Caco-2 (cell line): ENCODE data around the gene HPS1. TPM values are rescaled to one million over a fixed set of nuclear protein-coding genes. Genes with fewer than 3 reads are reported as not detected.

ENCODE experiments used
- BruUV-seq: library from RNA; stranded (reverse); fragments of 400-500 nt; replicated peaks from 2 replicates; lab custom pipeline; 2021; lab: Mats Ljungman, UMichigan
- CTCF ChIA-PET: fragments of 300-600 bp; sonication (Branson Sonifier 250); formaldehyde crosslinking; loops from one replicate; lab custom pipeline; 2022; ENCODE audit warnings: antibody characterized with exemption; lab: Charles Lee
- POLR2A ChIA-PET: fragments of 300-600 bp; sonication (Branson Sonifier 250); formaldehyde crosslinking; loops from one replicate; lab custom pipeline; 2022; ENCODE audit warnings: antibody characterized with exemption; lab: Charles Lee
- DNase-seq, 2 experiments: peaks; one replicate each; pipeline versions ENCODE4 v3.0.0 to v3.0.0-alpha.2; 2020 to 2022
- H3K27me3 ChIP-seq: replicated peaks from 2 replicates; pipeline ENCODE4 v1.6.0; 2011; ENCODE audit warnings: low read length; ENCODE audit not compliant: control insufficient read depth, insufficient read depth
- H3K36me3 ChIP-seq: 2 replicates; pipeline ENCODE4 v1.5.1; 2011; ENCODE audit warnings: low read length; ENCODE audit not compliant: control insufficient read depth, insufficient read depth
- H3K4me1 ChIP-seq: fragments of 250-450 bp; sonication (Bioruptor Pico); 2 replicates; pipeline ENCODE4 v1.5.1; 2020; ENCODE audit warnings: mild to moderate bottlenecking
- H3K4me3 ChIP-seq: 2 replicates; pipeline ENCODE4 v1.5.1; 2011; ENCODE audit warnings: low read depth, mild to moderate bottlenecking, control low read depth, low read length
- H3K9me3 ChIP-seq: fragments of 250-450 bp; sonication (Bioruptor Pico); 2 replicates; pipeline ENCODE4 v1.5.1; 2020; ENCODE audit warnings: mild to moderate bottlenecking, moderate library complexity
- H3K27ac Mint-ChIP-seq: one replicate; pipeline ENCODE4 v1.8.0; 2022; ENCODE audit warnings: mixed read lengths; ENCODE audit not compliant: unreplicated experiment
- H3K27me3 Mint-ChIP-seq: one replicate; pipeline ENCODE4 v1.8.0; 2022; ENCODE audit warnings: mixed read lengths; ENCODE audit not compliant: insufficient read depth, unreplicated experiment
- H3K36me3 Mint-ChIP-seq: one replicate; pipeline ENCODE4 v1.8.0; 2022; ENCODE audit warnings: mild to moderate bottlenecking, mixed read lengths; ENCODE audit not compliant: insufficient read depth, unreplicated experiment
- H3K4me1 Mint-ChIP-seq: one replicate; pipeline ENCODE4 v1.8.0; 2022; ENCODE audit warnings: low read depth, mixed read lengths; ENCODE audit not compliant: unreplicated experiment
- H3K4me3 Mint-ChIP-seq: one replicate; pipeline ENCODE4 v1.8.0; 2022; ENCODE audit warnings: mild to moderate bottlenecking, moderate library complexity, mixed read lengths; ENCODE audit not compliant: unreplicated experiment
- H3K9me3 Mint-ChIP-seq: one replicate; pipeline ENCODE4 v1.8.0; 2022; ENCODE audit warnings: mixed read lengths; ENCODE audit not compliant: unreplicated experiment
- intact Hi-C: fragments of 100-400 bp; cut with micrococcal nuclease; formaldehyde crosslinking; loops from one replicate; pipeline ENCODE4 v1.10.0; 2022; ENCODE audit not compliant: unreplicated experiment
- total RNA-seq: library from RNA; stranded (reverse); gene quantifications from 2 replicates; pipeline ENCODE4 v1.2.3, GENCODE V29; 2022
- TF ChIP-seq, protein P1 (sequence below), 2 experiments: fragments of 200-600 bp in 1 of 2; IDR thresholded peaks; 1 replicate in 1 of 2; 2 replicates in 1 of 2; pipeline versions ENCODE4 v1.5.1 to v1.8.0; 2011 to 2022; ENCODE audit warnings: antibody characterized with exemption in 1 of 2, control low read depth in 1 of 2, inconsistent platforms in 1 of 2, low read depth in 1 of 2, low read length in 1 of 2, mild to moderate bottlenecking in 1 of 2, moderate library complexity in 1 of 2; ENCODE audit not compliant: insufficient read depth in 1 of 2, severe bottlenecking in 1 of 2, unreplicated experiment in 1 of 2

HPS1 gene
- total RNA-seq, 1 experiment from 2014 or later = 51.9 TPM

DNA sequence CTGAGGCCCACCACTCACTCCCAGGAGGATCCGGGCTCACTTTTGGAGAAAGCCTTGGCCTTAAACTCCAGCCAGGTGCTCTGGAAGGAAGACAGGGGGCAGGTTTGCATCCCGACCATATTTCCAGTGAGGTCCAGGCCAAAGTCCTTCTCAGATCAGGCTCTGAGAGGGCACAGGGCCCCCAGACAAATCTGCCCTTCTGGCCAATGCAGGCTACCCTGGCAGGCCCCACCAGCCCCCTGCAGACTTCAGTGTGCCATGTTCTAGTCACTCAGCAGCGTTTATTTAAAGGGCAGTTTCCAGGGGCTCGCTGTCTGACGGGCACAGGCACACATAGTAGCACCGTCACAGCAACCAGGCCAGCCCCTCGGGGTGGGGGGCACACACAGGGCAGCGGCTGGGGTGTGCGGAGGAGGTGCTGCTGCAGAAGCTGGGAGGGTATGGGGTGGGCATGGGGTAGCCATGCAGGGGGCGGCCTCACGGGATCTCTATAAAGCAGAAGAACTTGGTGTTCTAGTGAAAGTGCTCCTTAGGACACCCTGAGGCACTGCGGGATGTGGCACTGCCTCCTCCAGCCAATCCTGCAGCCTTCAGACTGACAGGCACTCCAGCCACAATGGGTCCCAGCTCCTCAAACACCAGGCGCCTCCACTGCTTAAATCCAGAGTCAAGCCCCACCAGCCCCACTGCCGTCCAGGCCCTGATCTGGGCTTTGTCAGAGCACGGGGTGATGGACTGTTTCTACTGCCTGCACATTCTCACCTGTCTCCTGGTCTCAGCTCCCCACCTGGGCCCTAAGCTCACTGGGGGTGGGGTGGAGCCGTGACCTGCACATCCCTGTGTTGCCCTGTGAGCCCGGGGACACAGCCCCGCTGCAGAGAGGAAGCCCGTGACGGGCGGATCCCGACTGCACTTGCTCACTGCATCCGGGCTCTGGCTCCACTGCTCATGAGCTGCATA is 22.2 kb downstream of the HPS1 start:
- POLR2A ChIA-PET = no interaction called here
- no peak overlapping the region for H3K4me3 ChIP-seq
- no peaks in the 10 kb centered on the region for H3K27me3 Mint-ChIP-seq

DNA sequence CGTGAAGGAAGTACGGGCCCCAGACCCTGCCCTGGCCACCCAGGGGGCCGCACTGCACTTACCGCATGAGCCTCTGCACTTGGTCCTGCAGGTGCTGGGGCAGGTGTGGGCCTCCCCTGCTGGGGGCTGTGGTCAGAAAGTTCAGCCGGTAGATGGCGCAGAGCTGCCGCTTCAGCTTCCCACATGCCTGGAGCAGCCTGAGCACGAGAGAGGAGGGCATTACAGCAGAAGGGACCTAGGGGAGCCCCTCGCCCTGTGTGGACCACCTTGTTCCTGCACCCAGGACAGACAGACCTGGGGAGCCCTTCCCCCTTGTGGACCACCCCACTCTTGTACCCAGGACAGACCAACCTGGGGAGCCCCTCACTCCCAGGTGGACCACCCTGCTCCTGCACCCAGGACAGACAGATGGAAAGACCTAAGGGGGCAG is 23.0 kb downstream of the HPS1 start:
- Mint-ChIP-seq H3K27ac (no peak overlapping the region), H3K4me1 (no peaks in the 10 kb centered on the region), H3K9me3 (no peaks in the 10 kb centered on the region), H3K27me3 (no peaks in the 10 kb centered on the region), H3K4me3 (no peak overlapping the region), H3K36me3 (no peaks in the 10 kb centered on the region)
- TF ChIP-seq, protein P1, sequence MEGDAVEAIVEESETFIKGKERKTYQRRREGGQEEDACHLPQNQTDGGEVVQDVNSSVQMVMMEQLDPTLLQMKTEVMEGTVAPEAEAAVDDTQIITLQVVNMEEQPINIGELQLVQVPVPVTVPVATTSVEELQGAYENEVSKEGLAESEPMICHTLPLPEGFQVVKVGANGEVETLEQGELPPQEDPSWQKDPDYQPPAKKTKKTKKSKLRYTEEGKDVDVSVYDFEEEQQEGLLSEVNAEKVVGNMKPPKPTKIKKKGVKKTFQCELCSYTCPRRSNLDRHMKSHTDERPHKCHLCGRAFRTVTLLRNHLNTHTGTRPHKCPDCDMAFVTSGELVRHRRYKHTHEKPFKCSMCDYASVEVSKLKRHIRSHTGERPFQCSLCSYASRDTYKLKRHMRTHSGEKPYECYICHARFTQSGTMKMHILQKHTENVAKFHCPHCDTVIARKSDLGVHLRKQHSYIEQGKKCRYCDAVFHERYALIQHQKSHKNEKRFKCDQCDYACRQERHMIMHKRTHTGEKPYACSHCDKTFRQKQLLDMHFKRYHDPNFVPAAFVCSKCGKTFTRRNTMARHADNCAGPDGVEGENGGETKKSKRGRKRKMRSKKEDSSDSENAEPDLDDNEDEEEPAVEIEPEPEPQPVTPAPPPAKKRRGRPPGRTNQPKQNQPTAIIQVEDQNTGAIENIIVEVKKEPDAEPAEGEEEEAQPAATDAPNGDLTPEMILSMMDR (IDR thresholded peaks at IDR 0.05; ENCODE audit: insufficient read depth in 1 of 2, low read depth in 1 of 2, low read length in 1 of 2, severe bottlenecking in 1 of 2, unreplicated experiment in 1 of 2) = peak; percentile 26 to 79
- Histone ChIP-seq H3K9me3 (no peaks in the 10 kb centered on the region), H3K27me3 (no peaks in the 10 kb centered on the region), H3K4me3 (no peak overlapping the region), H3K4me1 (no peaks in the 10 kb centered on the region), H3K36me3 (no peaks in the 10 kb centered on the region)
- POLR2A ChIA-PET = no interaction called here
- no TSS peak for BruUV-seq
- DNase-seq = peak; percentile 50 to 54
- intact Hi-C loops = no loop called here
- CTCF ChIA-PET = interaction anchor here (0.5 to 0.9 kb wide), 2 partner anchors 10 to 69 kb away, joined by 3 to 4 read pairs; no protein-coding TSS in a partner anchor

More for the DNA sequence above, 22.2 kb downstream of the HPS1 start:
- Mint-ChIP-seq H3K4me1 (no peaks in the 10 kb centered on the region), H3K36me3 (no peaks in the 10 kb centered on the region), H3K9me3 (no peaks in the 10 kb centered on the region), H3K4me3 (no peak overlapping the region), H3K27ac (no peak overlapping the region)
- BruUV-seq = no TSS peak
- H3K4me1 ChIP-seq = no peaks in the 10 kb centered on the region
- CTCF ChIA-PET = interaction anchor here (0.5 to 0.9 kb wide), 3 partner anchors 9 to 68 kb away, joined by 3 to 4 read pairs (median 3); partner anchors contain the start of gene PYROXD2
- no peak for DNase-seq
- no peaks in the 10 kb centered on the region for H3K9me3 ChIP-seq
- H3K27me3 ChIP-seq = no peaks in the 10 kb centered on the region
- TF ChIP-seq, protein P1 (IDR thresholded peaks at IDR 0.05; ENCODE audit: insufficient read depth in 1 of 2, low read depth in 1 of 2, low read length in 1 of 2, severe bottlenecking in 1 of 2, unreplicated experiment in 1 of 2) = no peak
- H3K36me3 ChIP-seq = no peaks in the 10 kb centered on the region
- intact Hi-C loops = no loop called here

DNA sequence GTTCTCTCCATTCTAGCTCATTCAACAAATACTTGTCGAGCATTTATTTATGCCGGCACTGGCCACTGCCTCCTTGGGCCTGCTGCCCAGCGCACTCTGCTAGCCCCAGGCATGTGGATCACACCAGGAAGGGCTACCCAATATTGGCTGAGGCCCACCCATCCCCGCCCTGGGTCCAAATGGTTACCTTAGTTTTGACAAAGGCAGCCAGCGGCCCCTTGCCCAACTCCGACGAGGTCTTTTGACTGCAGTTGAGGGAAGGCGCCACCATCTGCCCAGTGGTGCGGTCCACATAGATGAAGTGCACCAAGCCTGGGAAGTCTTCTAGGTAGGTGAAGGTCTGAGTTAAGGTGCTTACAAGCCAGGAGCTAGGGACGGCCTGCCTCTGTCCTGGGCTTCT is 24.6 kb downstream of the HPS1 start:
- intact Hi-C loops = no loop called here

More for the DNA sequence above, 24.6 kb downstream of the HPS1 start:
- no peak for DNase-seq
- Histone ChIP-seq H3K4me3 (no peak overlapping the region), H3K27me3 (no peaks in the 10 kb centered on the region), H3K4me1 (no peaks in the 10 kb centered on the region), H3K9me3 (no peaks in the 10 kb centered on the region), H3K36me3 (no peaks in the 10 kb centered on the region)
- ChIA-PET CTCF (no interaction called here), POLR2A (interaction anchor here (0.6 kb wide), 1 partner anchor 21 kb away, joined by 4 read pairs; no protein-coding TSS in a partner anchor)
- TF ChIP-seq, protein P1 (IDR thresholded peaks at IDR 0.05; ENCODE audit: insufficient read depth in 1 of 2, low read depth in 1 of 2, low read length in 1 of 2, severe bottlenecking in 1 of 2, unreplicated experiment in 1 of 2) = no peak
- Mint-ChIP-seq H3K9me3 (no peaks in the 10 kb centered on the region), H3K27ac (no peak overlapping the region), H3K4me1 (no peaks in the 10 kb centered on the region), H3K36me3 (no peaks in the 10 kb centered on the region), H3K27me3 (no peaks in the 10 kb centered on the region), H3K4me3 (no peak overlapping the region)
- no TSS peak for BruUV-seq
